ENCODE data around the gene ZNF410. TPM values are rescaled to one million over a fixed set of nuclear protein-coding genes. Genes with fewer than 3 reads are reported as not detected.

The ZNF410 gene
- polyA plus RNA-seq, 1 donor from 2014 or later: 73.7 TPM

- no peak overlapping the region for H3K27ac ChIP-seq (ENCODE audit: low read length)
- H3K9me2 ChIP-seq (ENCODE audit: insufficient read depth, low read length): no peaks in the 10 kb centered on the region
- no peaks in the 10 kb centered on the region for H3K27me3 ChIP-seq (ENCODE audit: insufficient read depth, low read depth, low read length)
- H3K4me3 ChIP-seq (ENCODE audit: low read length): no peak overlapping the region
- no peak overlapping the region for H3K4me2 ChIP-seq (ENCODE audit: low read length)
- no peaks in the 10 kb centered on the region for H3F3A ChIP-seq (ENCODE audit: insufficient read depth, low read length, poor library complexity, severe bottlenecking)
- TF ChIP-seq EP300 (conservative IDR thresholded peaks at IDR 0.05; ENCODE audit: poor library complexity, severe bottlenecking): no peak
- TF ChIP-seq CTCF (IDR thresholded peaks at IDR 0.05; ENCODE audit: poor library complexity, severe bottlenecking): no peak
- TF ChIP-seq REST (IDR thresholded peaks at IDR 0.05; ENCODE audit: borderline replicate concordance): no peak
- no peak for TF ChIP-seq TAF1 (IDR thresholded peaks at IDR 0.05; ENCODE audit: low read depth)
- TF ChIP-seq EZH2 (IDR thresholded peaks at IDR 0.05; ENCODE audit: borderline replicate concordance, insufficient read depth, low read length, poor library complexity, severe bottlenecking): no peak
- no peak for TF ChIP-seq MXI1 (conservative IDR thresholded peaks at IDR 0.05; ENCODE audit: poor library complexity, severe bottlenecking)
- TF ChIP-seq SMC3 (conservative IDR thresholded peaks at IDR 0.05; ENCODE audit: poor library complexity): no peak
- TF ChIP-seq RAD21 (conservative IDR thresholded peaks at IDR 0.05): no peak
- TF ChIP-seq POLR2AphosphoS5 (IDR thresholded peaks at IDR 0.05): no peak
- no peaks in the 10 kb centered on the region for H3K36me3 ChIP-seq (ENCODE audit: insufficient read depth, low read length)
- H4K20me1 ChIP-seq (ENCODE audit: insufficient read depth): no peaks in the 10 kb centered on the region
- no peak overlapping the region for H3K9ac ChIP-seq (ENCODE audit: low read length)
- H3K9me3 ChIP-seq (ENCODE audit: low read length): no peaks in the 10 kb centered on the region
- no peaks in the 10 kb centered on the region for H3K79me2 ChIP-seq (replicated peaks; ENCODE audit: insufficient read depth, low read length)
- no peak overlapping the region for H2AFZ ChIP-seq (ENCODE audit: low read depth, low read length)
Observed at GRCh38 chr14:73943083-73943482, 56.4 kb downstream of the ZNF410 start.

GRCh38 chr14:73944432-73945158, 57.9 kb downstream of the ZNF410 start:
- no peak overlapping the region for H3K27ac ChIP-seq (ENCODE audit: low read length)
- no peaks in the 10 kb centered on the region for H3K79me2 ChIP-seq (replicated peaks; ENCODE audit: insufficient read depth, low read length)
- no peak for TF ChIP-seq REST (IDR thresholded peaks at IDR 0.05; ENCODE audit: borderline replicate concordance)
- TF ChIP-seq TAF1 (IDR thresholded peaks at IDR 0.05; ENCODE audit: low read depth): no peak
- TF ChIP-seq MXI1 (conservative IDR thresholded peaks at IDR 0.05; ENCODE audit: poor library complexity, severe bottlenecking): no peak
- no peak for TF ChIP-seq SMC3 (conservative IDR thresholded peaks at IDR 0.05; ENCODE audit: poor library complexity)
- no peak for TF ChIP-seq POLR2AphosphoS5 (IDR thresholded peaks at IDR 0.05)
- no peak for TF ChIP-seq RAD21 (conservative IDR thresholded peaks at IDR 0.05)
- no peak for TF ChIP-seq EP300 (conservative IDR thresholded peaks at IDR 0.05; ENCODE audit: poor library complexity, severe bottlenecking)
- no peak for TF ChIP-seq CTCF (IDR thresholded peaks at IDR 0.05; ENCODE audit: poor library complexity, severe bottlenecking)
- no peak for TF ChIP-seq EZH2 (IDR thresholded peaks at IDR 0.05; ENCODE audit: borderline replicate concordance, insufficient read depth, low read length, poor library complexity, severe bottlenecking)
- no peaks in the 10 kb centered on the region for H3K27me3 ChIP-seq (ENCODE audit: insufficient read depth, low read depth, low read length)
- H2AFZ ChIP-seq (ENCODE audit: low read depth, low read length): no peak overlapping the region
- H3K9me3 ChIP-seq (ENCODE audit: low read length): no peaks in the 10 kb centered on the region
- H3K9me2 ChIP-seq (ENCODE audit: insufficient read depth, low read length): no peaks in the 10 kb centered on the region
- H3K4me3 ChIP-seq (ENCODE audit: low read length): no peak overlapping the region
- H3K36me3 ChIP-seq (ENCODE audit: insufficient read depth, low read length): no peaks in the 10 kb centered on the region
- no peak overlapping the region for H3K9ac ChIP-seq (ENCODE audit: low read length)
- no peaks in the 10 kb centered on the region for H4K20me1 ChIP-seq (ENCODE audit: insufficient read depth)
- no peaks in the 10 kb centered on the region for H3F3A ChIP-seq (ENCODE audit: insufficient read depth, low read length, poor library complexity, severe bottlenecking)
- H3K4me2 ChIP-seq (ENCODE audit: low read length): no peak overlapping the region

Measured in neural cell (in vitro differentiated cells).